Left colon (tissue), 2 donors: ENCODE data around the gene LRRC56. TPM values are rescaled to one million over a fixed set of nuclear protein-coding genes. Genes with fewer than 3 reads are reported as not detected.
"Not testable (repeated sequence)": the region's sequence is repeated elsewhere in the genome, so short reads cannot be mapped to it uniquely, and the experiment has no call there.

Experiments used
- ATAC-seq: fragments of 200-7000 bp; cut with Tn5 transposase; one replicate; pipeline ENCODE4 v1.9.1; 2020; ENCODE audit warnings: mild to moderate bottlenecking, moderate library complexity
- DNase-seq, 2 donors: peaks; one replicate each; pipeline ENCODE4 v3.0.0-alpha.2; 2020
- intact Hi-C, 2 donors: fragments of 100-400 bp; cut with DNase I in 1 of 2; cut with micrococcal nuclease in 1 of 2; formaldehyde crosslinking; loops; one replicate each; pipeline versions ENCODE4 v1.11.2 to v1.14.0; 2022; cut with DNase I, micrococcal nuclease
- total RNA-seq, 2 donors: library from RNA; stranded (reverse); fragmentation: NEBNext Ultra II Directional; extraction: Animal tissue kit (Norgen Biotek cat#: 25700); gene quantifications; one replicate each; pipeline ENCODE4 v1.2.1, GENCODE V29; 2021
- donor health status: DM: no; HTN: no; CAD: no.
- donor health status: DM: yes; HTN: yes; CAD: no.

LRRC56 gene
- total RNA-seq, 2 donors from 2014 or later, result 3.7 to 4.7 TPM

DNA sequence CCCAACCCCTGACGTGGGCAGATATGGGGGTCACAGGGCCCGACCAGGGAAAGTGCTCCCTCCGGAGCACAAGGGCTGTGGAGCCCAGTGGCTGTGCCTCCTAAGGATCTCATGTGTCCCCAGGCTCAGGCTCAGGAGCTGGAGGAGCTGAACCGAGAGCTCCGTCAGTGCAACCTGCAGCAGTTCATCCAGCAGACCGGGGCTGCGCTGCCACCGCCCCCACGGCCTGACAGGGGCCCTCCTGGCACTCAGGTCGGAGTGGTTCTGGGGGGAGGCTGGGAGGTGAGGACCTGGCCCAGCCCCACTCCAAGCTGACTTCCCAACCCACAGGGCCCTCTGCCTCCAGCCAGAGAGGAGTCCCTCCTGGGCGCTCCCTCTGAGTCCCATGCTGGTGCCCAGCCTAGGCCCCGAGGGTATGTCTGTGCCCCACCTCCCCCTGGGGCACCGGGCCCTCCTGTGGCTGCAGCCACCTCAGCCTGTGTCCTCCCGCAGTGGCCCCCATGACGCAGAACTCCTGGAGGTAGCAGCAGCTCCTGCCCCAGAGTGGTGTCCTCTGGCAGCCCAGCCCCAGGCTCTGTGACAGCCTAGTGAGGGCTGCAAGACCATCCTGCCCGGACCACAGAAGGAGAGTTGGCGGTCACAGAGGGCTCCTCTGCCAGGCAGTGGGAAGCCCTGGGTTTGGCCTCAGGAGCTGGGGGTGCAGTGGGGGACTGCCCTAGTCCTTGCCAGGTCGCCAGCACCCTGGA is 25.9 kb downstream of the LRRC56 start:
- ATAC-seq (no peak), DNase-seq (no peak)
- intact Hi-C loops, result no loop called here

DNA sequence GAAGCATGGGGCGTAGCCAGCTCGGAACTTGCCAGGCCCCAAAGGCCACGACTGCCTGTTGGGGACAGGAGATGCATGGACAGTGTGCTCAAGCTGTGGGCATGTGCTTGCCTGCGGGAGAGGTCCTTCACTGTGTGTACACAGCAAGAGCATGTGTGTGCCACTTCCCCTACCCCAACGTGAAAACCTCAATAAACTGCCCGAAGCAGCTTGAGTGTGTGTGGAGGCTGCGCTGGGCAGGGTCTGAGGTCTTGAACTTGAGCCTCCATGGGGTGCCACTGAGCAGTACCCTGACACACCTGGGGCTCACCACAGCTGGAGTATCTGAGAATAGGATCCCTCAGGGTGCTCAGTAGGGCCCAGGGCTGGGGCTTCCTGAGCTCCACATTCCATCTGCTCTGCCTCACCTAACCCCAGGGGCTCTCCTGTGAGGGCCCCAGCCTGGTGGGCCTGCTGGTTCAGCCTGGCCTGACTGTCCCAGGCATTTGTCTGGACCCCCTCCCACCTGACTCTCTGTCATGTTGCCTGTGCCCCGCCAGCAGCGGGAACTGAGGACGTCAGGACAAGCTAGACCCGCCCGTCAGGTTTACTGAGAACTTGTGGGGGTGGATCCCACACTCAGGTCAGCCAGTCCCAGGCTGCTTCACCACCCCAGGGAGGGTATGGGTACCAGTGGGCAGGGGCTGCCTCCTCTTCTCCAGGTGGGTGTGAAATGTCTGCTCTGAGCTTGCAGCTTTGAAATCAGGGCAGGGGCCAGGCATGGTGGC is 26.7 kb downstream of the LRRC56 start:
- no peak for ATAC-seq

DNA sequence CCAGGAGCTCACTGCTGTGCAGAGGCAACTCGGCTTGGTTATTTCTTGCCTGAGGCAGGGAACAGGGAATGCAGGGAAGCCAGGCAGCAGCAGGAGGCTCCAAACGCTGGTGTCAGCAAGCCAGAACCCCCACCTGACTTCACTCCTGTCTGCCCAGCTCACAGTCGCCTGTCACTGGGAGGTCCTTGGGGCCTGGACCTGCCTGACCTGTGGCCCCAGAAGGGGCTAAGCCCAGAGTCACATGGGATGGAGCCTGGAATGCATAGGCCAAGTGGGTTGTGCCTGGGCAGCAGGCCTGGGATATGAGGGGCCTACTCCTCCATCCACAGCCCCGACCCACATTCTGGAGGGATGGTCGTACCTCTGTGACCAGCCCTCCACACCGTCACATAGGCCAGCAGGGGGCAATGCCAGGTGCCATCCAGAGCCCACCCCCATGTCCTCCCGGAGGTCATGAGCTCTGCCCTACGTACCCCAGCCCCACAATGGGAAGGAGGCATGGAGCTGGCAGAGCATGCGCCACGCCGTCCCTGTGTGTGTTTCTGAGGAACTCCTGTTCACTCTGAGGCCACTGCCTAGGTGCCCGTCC is 28.7 kb downstream of the LRRC56 start:
- DNase-seq (no peak), ATAC-seq (no peak)
- intact Hi-C loops, result no loop called here

More for the DNA sequence above, 26.7 kb downstream of the LRRC56 start:
- DNase-seq, result no peak
- intact Hi-C loops, result no loop called here

DNA sequence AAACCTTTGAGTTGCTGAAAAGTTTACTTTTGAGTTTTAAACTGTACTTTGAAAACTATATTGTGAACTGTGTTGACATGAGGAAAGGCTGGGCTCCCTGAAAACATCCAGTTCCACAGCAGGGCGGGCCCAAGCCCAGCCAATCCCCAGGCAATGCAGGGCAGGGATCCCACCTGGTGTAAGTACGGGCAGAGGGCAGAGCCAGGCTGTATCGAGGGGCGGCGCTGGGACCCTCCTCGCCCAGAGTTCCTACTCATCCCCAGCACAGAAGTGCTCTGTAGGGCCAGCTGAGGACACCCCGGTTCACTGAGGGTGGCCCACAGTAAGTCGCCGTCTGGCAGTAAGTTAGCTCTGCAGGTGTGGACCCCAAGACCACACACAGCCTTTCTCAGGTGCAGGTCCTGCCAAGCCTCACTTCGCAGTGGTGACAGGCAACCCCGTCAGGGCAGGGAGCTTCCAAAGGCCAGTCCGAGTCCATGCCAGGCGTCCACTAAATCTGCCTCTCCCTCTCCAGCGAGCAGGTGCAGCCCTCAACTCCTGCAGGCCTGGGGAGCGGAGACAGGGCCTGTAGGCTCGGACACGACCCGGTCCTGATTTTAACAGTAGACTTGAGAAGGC is 29.8 kb downstream of the LRRC56 start:
- intact Hi-C loops, result no loop called here
- ATAC-seq (no peak), DNase-seq (no peak)

DNA sequence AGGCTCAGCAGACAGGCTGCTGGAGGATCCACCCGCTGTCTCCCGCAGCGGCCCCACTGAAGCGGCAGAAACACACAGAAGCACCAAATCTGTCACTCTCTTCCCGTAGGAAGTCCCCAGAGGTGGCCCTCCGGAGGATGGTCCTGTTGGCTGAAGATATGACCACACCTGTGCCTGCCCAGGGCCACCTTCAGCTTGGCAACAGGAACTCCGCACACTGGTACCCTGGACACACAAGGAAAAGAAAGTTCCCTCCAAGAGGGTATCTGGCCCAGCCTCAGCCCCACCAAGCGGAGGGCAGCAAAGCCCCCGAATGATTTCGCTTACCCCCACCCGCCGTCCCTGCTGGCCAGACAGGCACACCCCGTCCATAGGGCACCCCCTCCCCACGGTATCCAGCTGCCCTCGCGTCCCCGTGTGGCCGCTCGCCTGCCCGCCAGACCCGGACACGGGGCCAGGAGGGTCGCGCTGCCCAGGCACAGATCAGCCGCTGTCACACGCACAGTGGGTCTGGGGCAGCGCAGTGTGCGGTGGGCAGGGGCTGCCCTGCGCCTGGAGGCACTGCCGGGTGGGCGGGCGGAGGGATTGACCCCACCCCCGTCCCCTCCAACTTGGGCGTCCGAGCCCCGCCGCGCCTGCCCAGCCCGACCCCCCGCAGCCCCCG is 30.4 kb downstream of the LRRC56 start:
- intact Hi-C loops, result no loop called here
- no peak for DNase-seq
- peak; percentile 1 for ATAC-seq

DNA sequence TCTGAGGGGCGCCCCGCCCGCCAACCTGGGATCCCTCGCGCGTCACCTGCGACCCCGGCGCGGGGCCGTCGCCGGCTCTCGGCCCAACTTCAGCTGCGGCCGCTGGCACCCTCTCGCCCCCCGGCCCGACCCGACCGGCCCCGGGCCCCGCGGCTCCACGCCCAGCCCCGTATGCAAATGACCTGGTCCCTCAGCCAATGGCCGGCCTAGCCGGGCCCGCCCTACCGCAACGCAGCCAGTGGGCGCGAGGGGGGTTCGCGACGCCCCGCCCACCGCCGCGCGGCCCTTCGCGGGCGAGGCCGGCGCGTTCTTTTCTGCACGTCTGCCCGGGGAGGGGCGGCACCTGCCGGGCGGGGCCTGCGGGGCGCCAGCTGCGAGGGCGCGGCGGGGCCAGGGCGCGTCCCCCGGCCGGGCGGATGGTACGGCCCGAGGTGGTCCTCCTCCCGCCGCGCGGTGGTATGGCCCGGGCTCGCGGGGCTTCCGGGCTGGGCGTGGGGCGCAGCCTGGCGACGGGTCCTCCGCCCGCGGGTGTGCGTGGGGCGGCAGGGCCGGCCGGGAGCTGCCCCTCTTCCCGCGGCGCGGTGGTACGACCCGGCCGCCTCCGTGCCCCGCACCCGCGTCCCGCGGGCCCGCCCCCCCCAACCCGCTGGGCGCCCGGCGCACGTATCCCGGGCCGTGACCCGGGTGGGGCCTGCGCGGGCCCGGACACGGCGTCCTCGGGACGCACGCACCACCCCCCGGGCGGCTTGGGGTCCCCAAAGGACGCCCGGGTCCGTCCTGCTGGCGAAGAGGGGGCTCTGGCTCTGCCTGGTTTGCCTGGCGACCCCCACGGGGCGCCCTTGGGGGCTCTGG is 31.2 kb downstream of the LRRC56 start:
- DNase-seq (peak; percentile 94), ATAC-seq (peak; percentile 84)
- intact Hi-C loops, result no loop called here

DNA sequence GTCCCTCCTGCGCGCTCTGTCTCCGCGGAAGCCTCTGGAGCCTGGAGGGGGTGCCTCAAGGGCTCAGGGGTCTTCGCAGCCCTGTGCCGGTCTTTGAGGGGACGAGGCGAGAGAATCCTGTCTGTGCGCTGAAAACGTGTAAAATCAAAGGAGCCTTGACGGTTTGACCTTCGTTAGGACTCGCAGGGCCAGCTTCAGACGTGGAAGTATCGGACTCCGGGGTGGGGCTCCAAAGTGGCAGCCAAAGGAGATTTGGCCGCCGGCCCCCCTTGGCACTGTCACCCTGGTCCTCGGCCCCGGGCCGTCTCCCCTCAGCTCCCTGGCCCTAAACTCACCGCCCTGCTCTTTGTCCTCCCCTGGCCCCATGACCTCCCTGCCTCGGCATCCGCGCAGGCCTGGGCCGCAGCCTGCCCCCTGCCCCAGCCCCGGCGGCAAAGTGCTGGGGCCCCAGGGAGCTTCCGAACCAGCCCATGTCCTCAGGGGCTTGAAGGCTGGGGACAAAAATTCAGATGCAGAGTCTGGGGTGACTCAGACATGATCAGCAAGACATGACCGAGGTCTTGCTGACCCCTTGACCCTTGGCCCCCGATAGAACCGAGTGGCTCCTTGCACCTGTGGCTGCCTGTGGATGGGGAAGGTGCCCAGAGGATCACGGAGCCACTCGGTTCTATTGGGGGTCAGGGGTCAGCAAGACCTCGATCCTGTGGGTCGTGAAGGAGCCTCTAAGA is 32.0 kb downstream of the LRRC56 start:
- ATAC-seq (peak; percentile 12), DNase-seq (no peak)
- intact Hi-C loops, result no loop called here

DNA sequence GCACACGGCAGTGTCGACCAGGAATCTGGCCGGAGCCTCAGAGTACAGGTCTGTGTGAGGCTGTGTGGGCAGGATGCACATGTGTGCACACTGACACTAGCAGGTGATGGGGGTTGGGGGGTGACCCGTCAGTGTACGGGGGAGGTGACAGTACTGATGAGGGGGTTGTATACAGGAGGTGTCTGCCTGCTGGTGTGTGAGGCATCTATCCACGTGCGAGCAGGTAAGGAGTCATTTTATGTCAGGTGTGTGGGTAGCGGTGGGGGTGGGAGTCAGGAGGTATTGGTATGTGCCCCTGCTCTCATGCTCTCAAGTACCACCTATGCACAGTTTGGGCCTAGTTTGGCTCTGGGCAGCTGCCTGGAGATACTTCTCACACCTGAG is 34.5 kb downstream of the LRRC56 start:
- DNase-seq, result no peak
- intact Hi-C loops, result no loop called here
- no peak for ATAC-seq

DNA sequence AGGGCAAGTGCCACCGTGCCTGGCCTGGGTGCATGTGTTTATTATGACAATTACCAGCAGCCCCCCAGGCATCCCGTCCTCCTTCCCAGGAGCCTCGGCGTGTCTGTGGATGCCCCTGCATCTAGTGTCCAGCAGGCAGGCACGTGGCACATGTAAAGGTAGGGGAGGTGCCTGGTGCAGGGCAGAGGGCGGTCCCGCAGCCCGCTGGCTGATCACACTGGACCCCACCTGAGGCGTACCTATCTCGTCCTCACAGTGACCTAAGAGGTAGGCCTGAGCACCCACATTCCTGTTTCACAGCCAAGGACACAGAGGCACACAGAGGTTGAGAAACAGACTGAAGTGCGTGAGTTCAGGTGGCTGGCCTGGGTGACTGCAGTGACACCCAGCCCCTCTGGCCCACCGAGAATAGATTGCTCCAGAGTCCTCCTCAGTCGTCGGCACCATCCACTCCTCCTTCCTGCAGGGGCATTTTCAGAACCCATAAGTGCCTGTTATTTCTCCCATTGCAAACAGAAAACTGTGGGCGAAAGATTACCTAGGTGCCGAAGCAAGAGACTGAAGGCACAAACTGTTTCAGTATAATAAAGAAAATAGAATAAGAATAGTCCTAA is 35.9 kb downstream of the LRRC56 start:
- ATAC-seq (no peak), DNase-seq (no peak)
- intact Hi-C loops, result no loop called here

DNA sequence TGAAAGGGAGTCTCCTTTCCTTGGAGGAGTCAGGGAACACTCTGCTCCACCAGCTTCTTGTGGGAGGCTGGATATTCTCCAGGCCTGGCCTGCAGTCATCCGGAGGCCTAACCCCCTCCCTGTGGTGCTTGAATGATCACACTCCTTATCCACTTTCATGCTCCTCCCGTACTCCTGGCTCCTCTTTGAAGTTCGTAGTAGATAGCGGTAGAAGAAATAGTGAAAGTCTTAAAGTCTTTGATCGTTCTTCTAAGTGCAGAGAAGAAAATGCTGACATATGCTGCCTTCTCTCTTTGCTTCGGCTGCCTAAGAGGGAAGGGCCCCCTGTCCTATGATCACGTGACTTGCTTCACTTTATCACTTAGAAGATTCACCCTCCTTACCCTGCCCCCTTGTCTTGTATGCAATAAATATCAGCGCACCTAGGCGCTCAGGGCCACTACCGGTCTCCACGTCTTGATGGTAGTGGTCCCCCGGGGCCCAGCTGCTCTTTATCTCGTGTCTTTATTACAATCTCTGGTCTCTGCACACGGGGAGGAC is 36.8 kb downstream of the LRRC56 start:
- DNase-seq, intact Hi-C loops: not testable (repeated sequence)

DNA sequence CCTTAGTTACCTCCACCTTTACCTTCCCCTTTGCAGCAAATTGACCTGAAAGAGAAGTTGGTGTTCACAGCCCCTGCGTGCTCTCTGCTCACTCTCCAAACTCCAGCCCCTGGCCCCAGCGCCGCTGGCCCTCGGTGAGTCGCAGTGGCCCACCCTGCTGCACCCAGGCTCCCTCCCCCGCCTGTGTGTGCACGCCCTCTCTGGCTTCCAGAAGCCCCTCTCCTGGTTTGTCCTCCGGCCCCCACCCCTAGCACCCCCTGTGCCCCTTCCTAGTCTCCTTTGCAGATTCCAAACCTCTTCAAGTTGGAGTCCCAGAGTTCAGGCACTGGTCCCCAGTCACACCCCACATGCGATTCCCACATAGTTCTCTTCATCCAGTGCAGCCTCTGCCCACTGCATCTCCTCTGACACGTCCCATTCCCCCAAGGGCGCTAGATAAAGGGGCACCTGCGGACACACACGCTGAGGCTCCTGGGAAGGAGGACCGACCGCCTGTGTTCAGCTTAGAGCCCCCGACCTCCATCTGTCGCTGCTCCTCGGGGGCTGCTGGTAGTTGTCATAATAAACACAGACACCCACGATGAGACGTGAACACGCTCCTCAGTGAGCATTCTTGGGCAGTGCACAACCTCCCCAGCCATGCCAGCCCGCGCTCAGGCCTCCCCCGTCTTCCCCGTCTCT is 37.4 kb downstream of the LRRC56 start:
- ATAC-seq, result peak; percentile 13
- intact Hi-C loops, result no loop called here
- DNase-seq, result peak in 1 of 2 donors; percentile 57

More for the DNA sequence above, 36.8 kb downstream of the LRRC56 start:
- ATAC-seq, result not testable (repeated sequence)

DNA sequence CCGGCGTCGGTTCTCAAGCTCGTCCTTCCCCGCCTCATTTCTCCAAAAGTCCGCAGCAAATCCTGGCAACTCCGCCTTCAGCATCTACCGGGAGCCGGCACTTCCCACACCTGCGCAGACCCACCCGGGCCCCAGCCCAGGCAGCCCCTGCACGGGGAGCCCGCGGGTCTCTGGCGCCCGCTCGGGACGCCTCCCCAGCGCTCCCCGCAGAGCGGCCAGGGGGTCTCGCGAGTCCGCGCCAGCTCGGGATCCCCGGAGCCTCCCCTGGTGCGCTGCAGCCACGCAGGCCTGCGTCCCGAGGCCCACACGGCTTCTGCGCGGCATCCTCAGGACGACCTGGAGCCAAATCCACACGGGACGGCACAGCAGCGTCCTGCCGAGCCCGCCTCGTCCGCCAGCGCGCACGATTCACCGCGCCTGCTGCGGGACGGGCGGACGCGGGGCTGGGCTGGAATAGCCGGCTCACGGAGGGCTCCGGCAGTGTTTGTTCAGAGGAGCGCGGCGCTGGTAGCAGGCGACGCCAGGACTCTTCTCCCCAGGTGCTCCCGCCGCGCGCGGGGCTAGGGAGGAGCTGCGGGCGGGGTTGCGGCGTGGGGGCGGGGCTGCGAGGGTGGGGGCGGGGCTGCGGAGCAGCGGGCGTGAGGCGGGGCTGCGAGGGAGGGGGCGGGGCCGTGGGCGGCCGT is 38.1 kb downstream of the LRRC56 start:
- intact Hi-C loops, result no loop called here

DNA sequence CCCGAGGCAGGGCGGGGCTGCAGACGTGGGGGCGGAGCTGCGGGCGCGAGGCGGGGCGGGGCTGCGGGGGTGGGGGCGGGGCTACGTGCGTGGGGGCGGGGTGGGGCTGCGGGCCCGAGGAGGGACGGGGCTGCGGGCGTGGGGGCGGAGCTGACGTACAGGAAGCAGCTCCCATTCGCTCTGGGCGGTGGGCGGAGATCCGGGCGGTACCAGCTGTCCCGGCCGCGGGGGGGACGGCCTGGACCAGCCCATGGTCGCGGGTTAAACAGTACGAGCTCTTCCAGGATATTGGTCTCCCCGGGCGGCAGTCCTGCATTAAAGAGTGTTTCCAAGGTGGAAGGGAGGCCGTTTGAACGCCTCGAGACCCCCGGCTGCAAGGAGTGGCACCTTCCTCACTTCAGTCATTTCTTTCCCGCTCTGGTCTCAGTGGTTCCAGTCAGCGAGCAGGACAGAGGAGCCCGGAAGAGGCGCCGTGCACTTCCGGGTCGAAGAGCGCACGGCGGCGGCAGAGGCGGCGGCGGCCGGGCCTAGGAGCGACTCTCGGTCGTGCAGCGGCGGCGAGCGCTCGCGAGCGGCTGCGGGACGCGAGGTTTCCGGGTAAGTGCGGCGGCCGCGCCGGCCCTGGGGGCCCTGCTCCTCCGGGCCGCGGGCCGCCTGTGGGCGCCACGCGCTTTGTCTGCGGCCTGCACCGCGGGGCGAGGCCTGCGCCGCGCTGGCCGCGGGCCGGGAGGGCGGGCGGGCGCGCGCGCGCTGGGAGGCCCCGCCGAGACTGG is 38.9 kb downstream of the LRRC56 start, which contains the start of gene PHRF1:
TSS of gene PHRF1 (plus strand) at position 475 of the 773 bp plus-strand sequence. CDS start 5,043 bp downstream, outside the sequence.
- DNase-seq (peak; percentile 95 to 97), ATAC-seq (peak; percentile 83)
- intact Hi-C loops, result no loop called here

More for the DNA sequence above, 38.1 kb downstream of the LRRC56 start:
- DNase-seq (peak; percentile 69 to 81), ATAC-seq (peak; percentile 72)

DNA sequence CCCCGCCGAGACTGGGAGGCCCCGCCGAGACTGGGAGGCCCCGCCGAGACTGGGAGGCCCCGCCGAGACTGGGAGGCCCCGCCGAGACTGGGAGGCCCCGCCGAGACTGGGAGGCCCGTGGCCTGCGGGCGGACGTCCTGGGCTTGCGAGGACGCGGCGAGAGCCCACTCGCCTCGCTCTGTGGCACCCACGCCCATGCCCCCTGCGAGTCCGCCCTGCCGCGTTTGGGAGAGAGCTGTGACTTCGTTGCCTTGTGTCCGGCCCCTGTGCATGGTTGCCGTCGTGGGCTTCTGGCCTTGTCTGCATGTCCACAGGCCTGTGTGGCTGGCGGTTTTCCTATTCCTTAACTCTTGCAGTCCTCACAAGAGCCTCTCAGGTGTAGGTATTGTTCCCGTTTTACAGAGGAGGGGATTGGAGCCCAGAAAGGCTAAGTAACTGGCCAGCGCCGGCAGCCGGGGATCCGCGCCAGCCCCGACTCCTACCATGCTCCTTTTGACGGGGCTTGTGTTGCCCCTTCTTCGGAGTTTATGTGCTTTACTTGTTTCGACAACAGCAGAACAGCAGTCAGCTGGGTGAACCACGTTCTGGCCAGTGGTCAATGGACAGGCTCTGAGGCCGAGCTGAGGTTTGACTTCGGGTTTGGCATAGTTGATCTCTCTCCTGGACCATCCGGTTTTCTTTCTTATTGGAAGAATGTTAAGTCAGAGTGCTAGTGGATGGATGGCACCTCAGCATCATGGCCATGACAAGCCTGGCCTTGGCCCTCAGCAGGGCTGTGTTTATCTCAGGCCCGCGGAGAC is 39.7 kb downstream of the LRRC56 start:
- DNase-seq (no peak), ATAC-seq (no peak)
- intact Hi-C loops, result no loop called here
